Measurements from ENCODE around the gene DEDD2. TPM values are rescaled to one million over a fixed set of nuclear protein-coding genes. Genes with fewer than 3 reads are reported as not detected.

Gene DEDD2
- total RNA-seq, 1 donor from 2014 or later: 26.1 TPM

- H3K27ac Mint-ChIP-seq: no peak overlapping the region
- ChIA-PET POLR2A (interaction anchor here (0.8 kb wide), 1 partner anchor 18 kb away, joined by 3 read pairs; the partner anchor contains the start of gene DEDD2), CTCF (no interaction called here)
- H3K27me3 Mint-ChIP-seq: no peaks in the 10 kb centered on the region
- no peak overlapping the region for H3K4me3 Mint-ChIP-seq
- peaks cover 80% of the 10 kb centered on the region for H3K36me3 Mint-ChIP-seq (ENCODE audit: low read depth)
- TF ChIP-seq, protein P1, sequence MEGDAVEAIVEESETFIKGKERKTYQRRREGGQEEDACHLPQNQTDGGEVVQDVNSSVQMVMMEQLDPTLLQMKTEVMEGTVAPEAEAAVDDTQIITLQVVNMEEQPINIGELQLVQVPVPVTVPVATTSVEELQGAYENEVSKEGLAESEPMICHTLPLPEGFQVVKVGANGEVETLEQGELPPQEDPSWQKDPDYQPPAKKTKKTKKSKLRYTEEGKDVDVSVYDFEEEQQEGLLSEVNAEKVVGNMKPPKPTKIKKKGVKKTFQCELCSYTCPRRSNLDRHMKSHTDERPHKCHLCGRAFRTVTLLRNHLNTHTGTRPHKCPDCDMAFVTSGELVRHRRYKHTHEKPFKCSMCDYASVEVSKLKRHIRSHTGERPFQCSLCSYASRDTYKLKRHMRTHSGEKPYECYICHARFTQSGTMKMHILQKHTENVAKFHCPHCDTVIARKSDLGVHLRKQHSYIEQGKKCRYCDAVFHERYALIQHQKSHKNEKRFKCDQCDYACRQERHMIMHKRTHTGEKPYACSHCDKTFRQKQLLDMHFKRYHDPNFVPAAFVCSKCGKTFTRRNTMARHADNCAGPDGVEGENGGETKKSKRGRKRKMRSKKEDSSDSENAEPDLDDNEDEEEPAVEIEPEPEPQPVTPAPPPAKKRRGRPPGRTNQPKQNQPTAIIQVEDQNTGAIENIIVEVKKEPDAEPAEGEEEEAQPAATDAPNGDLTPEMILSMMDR (IDR thresholded peaks at IDR 0.05): no peak
- DNase-seq (no peak), ATAC-seq (ENCODE audit: low read depth) (no peak)
- peaks cover 12% of the 10 kb centered on the region for H3K4me1 Mint-ChIP-seq
- intact Hi-C loops (cut with micrococcal nuclease): no loop called here
- H3K9me3 Mint-ChIP-seq: no peaks in the 10 kb centered on the region
Observed at GRCh38 chr19:42235181-42235580, 17.7 kb upstream of the DEDD2 start.

GRCh38 chr19:42234364-42234763, 16.9 kb upstream of the DEDD2 start:
- Mint-ChIP-seq H3K36me3 (ENCODE audit: low read depth) (peaks cover 79% of the 10 kb centered on the region), H3K27ac (no peak overlapping the region), H3K27me3 (no peaks in the 10 kb centered on the region), H3K4me3 (no peak overlapping the region), H3K4me1 (peaks cover 4% of the 10 kb centered on the region), H3K9me3 (no peaks in the 10 kb centered on the region)
- POLR2A ChIA-PET: interaction anchor here (1.9 kb wide), 1 partner anchor 8 kb away, joined by 7 read pairs; the partner anchor contains the start of gene GSK3A
- DNase-seq (no peak), ATAC-seq (ENCODE audit: low read depth) (no peak)
- intact Hi-C loops (cut with micrococcal nuclease): no loop called here
- CTCF ChIA-PET: no interaction called here
- TF ChIP-seq, protein P1 (IDR thresholded peaks at IDR 0.05): no peak

DNA sequence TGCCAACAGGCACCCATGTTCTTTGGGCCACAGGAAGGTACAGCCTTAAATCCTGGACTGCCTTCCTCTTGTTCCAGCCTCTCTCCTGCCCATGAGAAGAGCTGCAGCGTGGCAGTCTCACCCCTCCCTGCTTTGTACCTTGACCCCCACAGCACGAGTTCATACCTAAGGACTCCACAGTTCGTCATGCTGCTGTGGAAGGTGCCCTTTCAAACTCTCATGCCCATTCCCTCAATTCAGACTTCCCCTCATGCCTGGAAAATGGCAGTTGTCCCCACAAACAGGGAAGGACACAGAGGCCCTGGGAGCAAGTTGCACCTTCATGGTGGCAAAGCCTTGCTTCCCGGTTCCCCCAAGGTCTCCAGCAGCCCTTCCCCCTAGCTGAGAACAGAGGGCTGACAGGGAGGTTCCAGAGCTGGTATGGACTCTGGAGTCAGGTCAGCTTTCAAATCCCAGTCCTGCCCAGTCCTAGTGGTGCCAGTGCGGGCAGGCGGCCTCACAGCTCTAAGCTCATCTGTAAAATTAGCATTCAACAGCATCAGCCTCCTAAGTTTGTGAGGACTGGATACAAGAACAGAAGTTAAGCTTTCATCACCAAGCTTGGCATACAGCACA, 16.3 kb upstream of the DEDD2 start:
- no peaks in the 10 kb centered on the region for H3K4me1 Mint-ChIP-seq
- no peaks in the 10 kb centered on the region for H3K9me3 Mint-ChIP-seq
- H3K4me3 Mint-ChIP-seq: no peak overlapping the region
- TF ChIP-seq, protein P1 (IDR thresholded peaks at IDR 0.05): no peak
- H3K27ac Mint-ChIP-seq: peak overlapping the region; percentile 59
- ATAC-seq (ENCODE audit: low read depth): no peak
- ChIA-PET CTCF (no interaction called here), POLR2A (interaction anchor here (1.9 kb wide), 1 partner anchor 9 kb away, joined by 7 read pairs; the partner anchor contains the start of gene GSK3A)
- no peak for DNase-seq
- peaks cover 80% of the 10 kb centered on the region for H3K36me3 Mint-ChIP-seq (ENCODE audit: low read depth)
- intact Hi-C loops (cut with micrococcal nuclease): no loop called here
- no peaks in the 10 kb centered on the region for H3K27me3 Mint-ChIP-seq

GRCh38 chr19:42233106-42233505, 15.6 kb upstream of the DEDD2 start:
- DNase-seq: no peak
- POLR2A ChIA-PET: interaction anchor here (0.6 to 1.9 kb wide), 2 partner anchors 9 to 12 kb away, joined by 4 to 7 read pairs; partner anchors contain the start of gene GSK3A
- ATAC-seq (ENCODE audit: low read depth): no peak
- intact Hi-C loops (cut with micrococcal nuclease): no loop called here
- H3K4me1 Mint-ChIP-seq: no peaks in the 10 kb centered on the region
- H3K9me3 Mint-ChIP-seq: no peaks in the 10 kb centered on the region
- no peak overlapping the region for H3K27ac Mint-ChIP-seq
- peaks cover 86% of the 10 kb centered on the region for H3K36me3 Mint-ChIP-seq (ENCODE audit: low read depth)
- TF ChIP-seq, protein P1 (IDR thresholded peaks at IDR 0.05): no peak
- no peak overlapping the region for H3K4me3 Mint-ChIP-seq
- H3K27me3 Mint-ChIP-seq: no peaks in the 10 kb centered on the region
- CTCF ChIA-PET: interaction anchor here (0.6 kb wide), 1 partner anchor 11 kb away, joined by 3 read pairs; no protein-coding TSS in a partner anchor

DNA sequence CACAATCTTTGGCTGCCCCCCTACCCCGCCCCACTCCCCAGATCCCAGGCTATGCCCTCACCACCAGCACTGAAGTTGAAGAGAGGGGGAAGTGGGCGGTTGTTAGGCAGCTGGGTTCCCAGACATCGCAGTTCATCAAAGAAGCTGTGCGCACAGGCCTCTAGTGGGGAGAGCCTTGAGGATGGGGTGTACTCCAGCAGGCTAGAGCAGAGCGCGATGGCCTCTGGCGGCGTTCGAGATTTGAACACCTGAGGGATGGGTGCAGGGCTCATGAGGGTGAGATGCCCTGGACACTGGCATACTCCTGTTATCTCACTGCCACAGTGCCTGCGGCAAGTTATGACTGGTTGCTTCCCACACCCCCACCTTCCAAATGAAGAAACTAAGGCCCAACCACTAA, 15.0 kb upstream of the DEDD2 start:
- Mint-ChIP-seq H3K9me3 (no peaks in the 10 kb centered on the region), H3K4me3 (no peak overlapping the region), H3K27me3 (no peaks in the 10 kb centered on the region), H3K27ac (no peak overlapping the region), H3K36me3 (ENCODE audit: low read depth) (peaks cover 91% of the 10 kb centered on the region), H3K4me1 (no peaks in the 10 kb centered on the region)
- ChIA-PET CTCF (interaction anchor here (0.6 kb wide), 1 partner anchor 10 kb away, joined by 3 read pairs; no protein-coding TSS in a partner anchor), POLR2A (interaction anchor here (0.5 kb wide), 1 partner anchor 48 kb away, joined by 8 read pairs; no protein-coding TSS in a partner anchor)
- TF ChIP-seq, protein P1 (IDR thresholded peaks at IDR 0.05): no peak
- ATAC-seq (ENCODE audit: low read depth) (no peak), DNase-seq (no peak)
- intact Hi-C loops (cut with micrococcal nuclease): no loop called here

Data from activated B cell treated with CpG ODN at 0.5 μM for 24 hours (primary cell).